Measurements from ENCODE around the gene ARL2BP. TPM values are rescaled to one million over a fixed set of nuclear protein-coding genes. Genes with fewer than 3 reads are reported as not detected.

Gene ARL2BP
- total and polyA plus RNA-seq, 10 of the 15 experiments (the other 5 are each of a cell fraction or from before 2014, with no cell fraction given), result 12.5 to 56.6 (median 29.7) TPM

DNA sequence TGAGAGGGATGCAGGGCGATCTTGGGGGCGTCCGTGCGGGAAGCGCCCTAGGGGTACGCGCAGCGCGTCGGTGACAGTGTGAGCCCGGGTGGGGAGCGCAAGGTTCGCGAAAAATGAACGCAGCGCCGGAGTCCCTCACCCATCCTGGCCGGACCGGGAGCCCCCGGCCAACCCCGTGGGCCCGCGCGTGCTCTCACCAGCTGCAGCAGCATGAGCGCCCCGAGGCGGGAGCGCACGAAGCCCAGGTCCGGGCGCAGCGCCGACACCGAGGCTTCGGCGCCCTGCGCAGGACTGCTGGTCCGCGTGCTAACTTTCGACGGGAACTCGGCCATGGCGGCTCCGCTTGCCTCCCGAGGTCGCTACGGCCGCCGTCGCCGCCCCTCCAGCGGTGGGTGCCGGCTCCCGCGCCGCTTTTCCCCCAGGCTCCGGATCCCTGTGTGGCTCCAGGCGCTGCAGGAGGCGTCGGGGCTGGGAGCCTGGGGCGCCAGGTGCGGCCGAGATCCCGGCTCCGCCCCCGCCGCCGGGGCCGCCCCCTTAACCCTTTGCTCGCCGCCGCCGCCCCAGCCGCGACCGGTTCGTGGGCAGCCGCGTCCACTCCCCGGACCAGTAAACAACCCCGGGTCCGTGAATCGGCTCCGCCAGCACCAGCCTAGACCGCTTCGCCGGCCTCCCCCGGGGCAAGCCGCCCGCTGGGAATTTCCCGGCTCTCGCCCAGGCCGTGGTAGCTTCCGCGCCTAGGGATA, 39.3 kb downstream of the ARL2BP start, which contains the start of gene PLLP (continued):
- TF ChIP-seq, protein P1, sequence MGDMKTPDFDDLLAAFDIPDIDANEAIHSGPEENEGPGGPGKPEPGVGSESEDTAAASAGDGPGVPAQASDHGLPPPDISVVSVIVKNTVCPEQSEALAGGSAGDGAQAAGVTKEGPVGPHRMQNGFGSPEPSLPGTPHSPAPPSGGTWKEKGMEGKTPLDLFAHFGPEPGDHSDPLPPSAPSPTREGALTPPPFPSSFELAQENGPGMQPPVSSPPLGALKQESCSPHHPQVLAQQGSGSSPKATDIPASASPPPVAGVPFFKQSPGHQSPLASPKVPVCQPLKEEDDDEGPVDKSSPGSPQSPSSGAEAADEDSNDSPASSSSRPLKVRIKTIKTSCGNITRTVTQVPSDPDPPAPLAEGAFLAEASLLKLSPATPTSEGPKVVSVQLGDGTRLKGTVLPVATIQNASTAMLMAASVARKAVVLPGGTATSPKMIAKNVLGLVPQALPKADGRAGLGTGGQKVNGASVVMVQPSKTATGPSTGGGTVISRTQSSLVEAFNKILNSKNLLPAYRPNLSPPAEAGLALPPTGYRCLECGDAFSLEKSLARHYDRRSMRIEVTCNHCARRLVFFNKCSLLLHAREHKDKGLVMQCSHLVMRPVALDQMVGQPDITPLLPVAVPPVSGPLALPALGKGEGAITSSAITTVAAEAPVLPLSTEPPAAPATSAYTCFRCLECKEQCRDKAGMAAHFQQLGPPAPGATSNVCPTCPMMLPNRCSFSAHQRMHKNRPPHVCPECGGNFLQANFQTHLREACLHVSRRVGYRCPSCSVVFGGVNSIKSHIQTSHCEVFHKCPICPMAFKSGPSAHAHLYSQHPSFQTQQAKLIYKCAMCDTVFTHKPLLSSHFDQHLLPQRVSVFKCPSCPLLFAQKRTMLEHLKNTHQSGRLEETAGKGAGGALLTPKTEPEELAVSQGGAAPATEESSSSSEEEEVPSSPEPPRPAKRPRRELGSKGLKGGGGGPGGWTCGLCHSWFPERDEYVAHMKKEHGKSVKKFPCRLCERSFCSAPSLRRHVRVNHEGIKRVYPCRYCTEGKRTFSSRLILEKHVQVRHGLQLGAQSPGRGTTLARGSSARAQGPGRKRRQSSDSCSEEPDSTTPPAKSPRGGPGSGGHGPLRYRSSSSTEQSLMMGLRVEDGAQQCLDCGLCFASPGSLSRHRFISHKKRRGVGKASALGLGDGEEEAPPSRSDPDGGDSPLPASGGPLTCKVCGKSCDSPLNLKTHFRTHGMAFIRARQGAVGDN (IDR thresholded peaks at IDR 0.05), result peak; percentile 96
- no peak for TF ChIP-seq RCOR1 (conservative IDR thresholded peaks at IDR 0.05; ENCODE audit: low read depth, low read length)
- TF ChIP-seq ZNF217 (IDR thresholded peaks at IDR 0.05), result 0 out of 2 replicates have a peak, but pooled peaks have one; percentile 68
- TF ChIP-seq RB1 (IDR thresholded peaks at IDR 0.05; ENCODE audit: borderline replicate concordance), result peak; percentile 55; the same call in 1 of the 2 replicates
- TF ChIP-seq ASH2L (IDR thresholded peaks at IDR 0.05; ENCODE audit: borderline replicate concordance, low read depth), result no peak
- TF ChIP-seq MXI1 (IDR thresholded peaks at IDR 0.05; ENCODE audit: low read depth, low read length), result no peak
- TF ChIP-seq FOXM1 (IDR thresholded peaks at IDR 0.05; ENCODE audit: low read depth, low read length), result no peak
- no peak for TF ChIP-seq SRF (IDR thresholded peaks at IDR 0.05; ENCODE audit: low read depth in 2 of 2, low read length in 2 of 2)
- no peak for TF ChIP-seq ZZZ3 (IDR thresholded peaks at IDR 0.05; ENCODE audit: control insufficient read depth, insufficient read length, low read depth)
- 0 out of 2 replicates have a peak, but pooled peaks have one; percentile 43 for TF ChIP-seq YY1 (IDR thresholded peaks at IDR 0.05; ENCODE audit: low read depth, low read length)
- TF ChIP-seq SP1 (IDR thresholded peaks at IDR 0.05; ENCODE audit: low read depth, low read length), result peak; percentile 29
- no peak for TF ChIP-seq ZNF622 (IDR thresholded peaks at IDR 0.05)
- no peak for TF ChIP-seq JUND (IDR thresholded peaks at IDR 0.05; ENCODE audit: low read depth, low read length)
- TF ChIP-seq MTA2 (IDR thresholded peaks at IDR 0.05; ENCODE audit: low read depth), result no peak
- TF ChIP-seq, protein P2, sequence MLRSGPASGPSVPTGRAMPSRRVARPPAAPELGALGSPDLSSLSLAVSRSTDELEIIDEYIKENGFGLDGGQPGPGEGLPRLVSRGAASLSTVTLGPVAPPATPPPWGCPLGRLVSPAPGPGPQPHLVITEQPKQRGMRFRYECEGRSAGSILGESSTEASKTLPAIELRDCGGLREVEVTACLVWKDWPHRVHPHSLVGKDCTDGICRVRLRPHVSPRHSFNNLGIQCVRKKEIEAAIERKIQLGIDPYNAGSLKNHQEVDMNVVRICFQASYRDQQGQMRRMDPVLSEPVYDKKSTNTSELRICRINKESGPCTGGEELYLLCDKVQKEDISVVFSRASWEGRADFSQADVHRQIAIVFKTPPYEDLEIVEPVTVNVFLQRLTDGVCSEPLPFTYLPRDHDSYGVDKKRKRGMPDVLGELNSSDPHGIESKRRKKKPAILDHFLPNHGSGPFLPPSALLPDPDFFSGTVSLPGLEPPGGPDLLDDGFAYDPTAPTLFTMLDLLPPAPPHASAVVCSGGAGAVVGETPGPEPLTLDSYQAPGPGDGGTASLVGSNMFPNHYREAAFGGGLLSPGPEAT (IDR thresholded peaks at IDR 0.05; ENCODE audit: low read depth), result 0 out of 2 replicates have a peak, but pooled peaks have one; percentile 19
- no peak for TF ChIP-seq SUPT20H (IDR thresholded peaks at IDR 0.05; ENCODE audit: borderline replicate concordance, control insufficient read depth, low read depth, low read length)
- TF ChIP-seq ZNF24 (IDR thresholded peaks at IDR 0.05), result 0 out of 2 replicates have a peak, but pooled peaks have one; percentile 35
- peak; percentile 69 for TF ChIP-seq MEF2B (IDR thresholded peaks at IDR 0.05; ENCODE audit: partially characterized antibody, poor library complexity, severe bottlenecking)
- TF ChIP-seq NBN (IDR thresholded peaks at IDR 0.05), result no peak
- peak; percentile 97 for TF ChIP-seq IKZF1 (conservative IDR thresholded peaks at IDR 0.05)
- TF ChIP-seq PML (IDR thresholded peaks at IDR 0.05; ENCODE audit: low read length), result no peak
- no peak for TF ChIP-seq ETV6 (conservative IDR thresholded peaks at IDR 0.05 in 1 of 2, IDR thresholded peaks at IDR 0.05 in 1 of 2; ENCODE audit: borderline replicate concordance in 1 of 2, low read depth in 1 of 2)
- TF ChIP-seq, protein P3, sequence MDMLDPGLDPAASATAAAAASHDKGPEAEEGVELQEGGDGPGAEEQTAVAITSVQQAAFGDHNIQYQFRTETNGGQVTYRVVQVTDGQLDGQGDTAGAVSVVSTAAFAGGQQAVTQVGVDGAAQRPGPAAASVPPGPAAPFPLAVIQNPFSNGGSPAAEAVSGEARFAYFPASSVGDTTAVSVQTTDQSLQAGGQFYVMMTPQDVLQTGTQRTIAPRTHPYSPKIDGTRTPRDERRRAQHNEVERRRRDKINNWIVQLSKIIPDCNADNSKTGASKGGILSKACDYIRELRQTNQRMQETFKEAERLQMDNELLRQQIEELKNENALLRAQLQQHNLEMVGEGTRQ (IDR thresholded peaks at IDR 0.05; ENCODE audit: borderline replicate concordance, low read depth, low read length), result no peak
- TF ChIP-seq MYB (IDR thresholded peaks at IDR 0.05; ENCODE audit: borderline replicate concordance, low read depth, low read length), result no peak
- 0 out of 2 replicates have a peak, but pooled peaks have one; percentile 43 for TF ChIP-seq TCF3 (IDR thresholded peaks at IDR 0.05; ENCODE audit: borderline replicate concordance, insufficient read depth, low read depth, low read length)
